GM15510 (cell line): ENCODE measurements around the gene PITPNC1.

Source experiments
- POLR2A ChIP-seq: IDR thresholded peaks from 3 replicates; pipeline ENCODE4 v1.6.1; 2011; ENCODE audit warnings: borderline replicate concordance; ENCODE audit not compliant: insufficient read length; ENCODE audit errors: extremely low read depth

Gene PITPNC1

DNA sequence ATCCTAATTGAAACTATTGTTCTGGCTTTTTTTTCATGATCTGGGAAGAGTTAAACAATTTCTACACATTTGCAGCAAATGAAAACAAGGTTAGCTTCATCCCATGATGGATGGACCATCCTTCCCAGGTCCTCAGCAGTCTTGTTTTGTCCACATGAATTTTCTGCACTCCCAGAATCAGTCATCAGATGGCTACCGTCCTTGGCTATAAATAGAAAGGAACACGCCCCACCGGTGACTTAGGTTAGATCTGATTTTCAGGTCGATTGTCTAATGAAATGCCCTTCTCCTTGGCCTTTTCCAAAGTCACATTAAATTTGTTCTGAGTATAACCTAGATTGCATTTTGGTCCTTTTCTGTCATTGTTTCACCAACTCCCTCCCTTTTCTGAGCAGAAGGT, 299.2 kb downstream of the PITPNC1 start:
- no peak for TF ChIP-seq POLR2A

DNA sequence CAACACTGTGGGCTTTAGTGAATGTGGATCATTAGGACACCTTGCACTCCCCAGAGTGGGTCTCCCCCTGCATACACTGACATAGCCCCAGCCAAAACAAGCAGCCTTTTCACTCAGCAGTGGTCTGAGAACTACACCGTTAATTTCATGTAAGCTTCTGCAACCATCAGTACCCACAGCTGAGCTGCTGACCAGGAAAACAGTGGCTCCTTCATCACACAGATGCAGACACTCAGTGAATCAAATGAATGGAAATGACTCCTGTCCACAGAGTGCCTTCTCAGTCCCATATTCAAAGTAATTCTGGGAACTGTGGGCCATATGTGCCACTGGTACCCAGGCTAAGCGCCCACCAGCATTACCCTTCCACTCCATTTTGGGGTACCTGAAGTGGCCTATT, 301.3 kb downstream of the PITPNC1 start:
- TF ChIP-seq POLR2A: no peak

DNA sequence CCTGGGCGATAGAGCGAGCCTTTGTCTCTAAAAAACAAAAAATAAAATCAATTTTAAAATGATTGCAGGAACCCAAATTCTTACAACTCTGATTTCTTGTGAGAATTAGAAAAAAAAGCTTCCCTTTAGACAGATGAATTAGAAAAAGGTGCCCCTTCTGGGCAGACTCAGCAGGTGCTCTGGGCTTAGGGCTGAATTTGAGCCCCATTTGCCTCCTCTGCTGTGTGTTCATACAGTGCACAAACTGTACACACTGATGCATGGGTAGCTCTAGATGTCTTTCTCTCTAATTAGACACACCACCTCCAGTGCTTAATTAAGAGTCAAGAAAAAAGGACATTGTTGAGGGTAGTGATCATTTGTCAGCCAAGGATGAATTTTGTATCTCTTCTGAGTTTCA, 302.1 kb downstream of the PITPNC1 start:
- no peak for TF ChIP-seq POLR2A

GRCh38 chr17:67679721-67680120, 302.6 kb downstream of the PITPNC1 start:
- no peak for TF ChIP-seq POLR2A

DNA sequence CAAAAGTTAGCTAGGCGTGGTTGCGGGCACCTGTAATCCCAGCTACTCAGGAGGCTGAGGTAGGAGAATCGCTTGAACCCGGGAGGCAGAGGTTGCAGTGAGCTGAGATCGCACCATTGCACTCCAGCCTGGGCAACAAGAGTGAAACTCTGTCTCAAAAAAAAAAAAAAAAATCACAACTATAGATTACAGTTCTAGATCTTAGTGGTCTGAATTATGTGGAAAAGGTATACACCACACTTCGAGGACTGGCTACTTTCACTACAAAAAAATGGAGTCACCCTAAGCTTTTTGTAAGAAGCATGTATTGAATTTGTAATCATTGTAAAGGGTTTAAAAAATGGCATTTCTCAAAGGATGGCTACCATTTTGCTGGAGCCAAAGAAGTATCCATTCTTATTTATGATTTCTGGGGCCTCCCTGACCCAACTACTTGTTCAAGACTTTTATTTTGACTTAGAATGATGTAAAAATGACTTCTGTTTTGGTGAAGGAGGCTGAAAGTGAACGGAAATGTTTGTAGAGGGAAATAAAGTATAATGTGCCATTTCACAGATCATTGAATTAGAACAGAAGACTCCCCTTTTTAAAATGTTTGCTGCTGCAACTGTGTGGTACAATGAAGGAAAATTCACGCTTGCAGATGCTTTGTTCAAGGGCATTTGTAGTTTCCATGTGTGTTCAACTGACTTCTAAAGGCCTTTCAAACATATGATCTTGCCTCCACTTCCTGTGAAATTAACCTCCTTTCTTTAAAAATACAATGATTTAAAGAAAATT, 303.6 kb downstream of the PITPNC1 start:
- TF ChIP-seq POLR2A: no peak

GRCh38 chr17:67682196-67682595, 305.1 kb downstream of the PITPNC1 start:
- no peak for TF ChIP-seq POLR2A

GRCh38 chr17:67685351-67685750, 308.3 kb downstream of the PITPNC1 start:
- TF ChIP-seq POLR2A: no peak

DNA sequence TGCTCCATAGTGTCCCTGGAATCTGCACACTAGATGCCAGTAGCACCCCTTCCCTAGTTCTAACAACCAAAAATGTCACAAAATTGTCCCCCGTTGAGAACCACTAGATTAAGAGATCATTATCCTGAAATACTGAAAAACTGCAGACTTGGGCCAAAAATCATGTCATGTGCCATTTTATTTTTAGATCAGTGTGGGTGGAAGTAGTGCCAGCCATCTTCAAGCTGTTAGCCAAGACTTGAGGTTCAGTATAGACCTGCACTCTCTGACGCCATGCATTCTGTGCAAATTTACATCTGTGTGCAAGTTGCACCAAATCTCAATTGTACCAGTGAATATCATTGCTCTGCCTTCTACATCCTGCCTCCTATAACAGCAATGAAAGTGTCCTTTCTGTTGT, 309.2 kb downstream of the PITPNC1 start:
- TF ChIP-seq POLR2A: no peak

- TF ChIP-seq POLR2A: no peak
These were observed 310.4 kb downstream of the PITPNC1 start for GRCh38 chr17:67687511-67687910.

- no peak for TF ChIP-seq POLR2A
These were observed 312.6 kb downstream of the PITPNC1 start for GRCh38 chr17:67689534-67690177.

GRCh38 chr17:67693811-67694210, 316.7 kb downstream of the PITPNC1 start:
- TF ChIP-seq POLR2A: no peak

- no peak for TF ChIP-seq POLR2A
These were observed 319.3 kb downstream of the PITPNC1 start for GRCh38 chr17:67696347-67696746.

- no peak for TF ChIP-seq POLR2A
These were observed 319.9 kb downstream of the PITPNC1 start for GRCh38 chr17:67696853-67697498.

- TF ChIP-seq POLR2A: no peak
These were observed 323.1 kb downstream of the PITPNC1 start for GRCh38 chr17:67700037-67700724.

DNA sequence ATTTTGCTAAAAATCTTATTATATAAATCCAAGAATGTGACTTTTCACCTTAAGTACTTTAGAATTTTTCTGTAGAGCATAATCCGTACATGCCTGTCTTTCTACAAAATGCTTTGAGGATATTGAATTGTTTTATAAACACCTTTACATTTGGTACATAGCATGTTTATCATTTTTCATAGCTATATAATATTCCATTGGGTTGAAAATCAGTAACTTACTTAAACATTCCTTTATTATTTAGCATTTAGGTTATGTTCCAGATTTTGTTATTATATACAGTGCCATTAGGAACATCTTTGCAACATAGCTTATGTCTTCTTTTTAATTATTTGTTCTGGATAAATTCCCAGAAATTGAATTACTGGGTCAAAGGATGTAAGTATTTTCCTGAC, 323.6 kb downstream of the PITPNC1 start:
- TF ChIP-seq POLR2A: no peak
